ENCODE results near the gene IL1RAPL1. TPM values are rescaled to one million over a fixed set of nuclear protein-coding genes. Genes with fewer than 3 reads are reported as not detected.
"Not testable (repeated sequence)": the region's sequence is repeated elsewhere in the genome, so short reads cannot be mapped to it uniquely, and the experiment has no call there.

The IL1RAPL1 gene
- total RNA-seq, 3 donors from 2014 or later = 0.16 to 0.44 TPM; not detected in 1

DNA sequence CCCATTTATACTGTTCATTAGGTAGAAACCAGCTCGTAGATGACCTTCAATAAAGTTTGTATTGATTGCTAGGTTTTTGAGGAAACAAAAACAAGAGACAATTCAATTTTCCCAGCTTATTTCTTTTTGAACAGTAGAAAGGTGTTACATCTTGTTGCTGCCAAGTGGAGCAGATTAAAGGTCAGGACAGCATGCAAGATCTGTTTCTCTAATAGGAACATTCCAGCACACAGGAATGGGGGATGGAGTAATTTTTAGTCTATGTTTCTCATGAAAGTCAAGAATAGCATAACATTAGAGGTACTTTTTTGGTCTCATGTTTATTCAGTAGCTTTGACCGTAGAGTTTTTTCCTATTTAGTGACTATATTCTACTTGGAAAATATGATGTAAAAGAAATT is 132.4 kb downstream of the IL1RAPL1 start:
- intact Hi-C loops (cut with DNase I; ENCODE audit: low total_unique reads) = no loop called here
- no peaks in the 10 kb centered on the region for H3K4me1 ChIP-seq
- no peak for DNase-seq (ENCODE audit: low spot score in 2 of 2)
- H3K27me3 ChIP-seq = no peaks in the 10 kb centered on the region
- H3K9me3 ChIP-seq = no peaks in the 10 kb centered on the region
- TF ChIP-seq, protein P1, sequence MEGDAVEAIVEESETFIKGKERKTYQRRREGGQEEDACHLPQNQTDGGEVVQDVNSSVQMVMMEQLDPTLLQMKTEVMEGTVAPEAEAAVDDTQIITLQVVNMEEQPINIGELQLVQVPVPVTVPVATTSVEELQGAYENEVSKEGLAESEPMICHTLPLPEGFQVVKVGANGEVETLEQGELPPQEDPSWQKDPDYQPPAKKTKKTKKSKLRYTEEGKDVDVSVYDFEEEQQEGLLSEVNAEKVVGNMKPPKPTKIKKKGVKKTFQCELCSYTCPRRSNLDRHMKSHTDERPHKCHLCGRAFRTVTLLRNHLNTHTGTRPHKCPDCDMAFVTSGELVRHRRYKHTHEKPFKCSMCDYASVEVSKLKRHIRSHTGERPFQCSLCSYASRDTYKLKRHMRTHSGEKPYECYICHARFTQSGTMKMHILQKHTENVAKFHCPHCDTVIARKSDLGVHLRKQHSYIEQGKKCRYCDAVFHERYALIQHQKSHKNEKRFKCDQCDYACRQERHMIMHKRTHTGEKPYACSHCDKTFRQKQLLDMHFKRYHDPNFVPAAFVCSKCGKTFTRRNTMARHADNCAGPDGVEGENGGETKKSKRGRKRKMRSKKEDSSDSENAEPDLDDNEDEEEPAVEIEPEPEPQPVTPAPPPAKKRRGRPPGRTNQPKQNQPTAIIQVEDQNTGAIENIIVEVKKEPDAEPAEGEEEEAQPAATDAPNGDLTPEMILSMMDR (IDR thresholded peaks at IDR 0.05) = no peak
- TF ChIP-seq POLR2A (IDR thresholded peaks at IDR 0.05) (no peak), POLR2AphosphoS5 (IDR thresholded peaks at IDR 0.05) (no peak)
- no peak overlapping the region for H3K4me3 ChIP-seq
- no peak overlapping the region for H3K27ac ChIP-seq
- H3K36me3 ChIP-seq = no peaks in the 10 kb centered on the region

DNA sequence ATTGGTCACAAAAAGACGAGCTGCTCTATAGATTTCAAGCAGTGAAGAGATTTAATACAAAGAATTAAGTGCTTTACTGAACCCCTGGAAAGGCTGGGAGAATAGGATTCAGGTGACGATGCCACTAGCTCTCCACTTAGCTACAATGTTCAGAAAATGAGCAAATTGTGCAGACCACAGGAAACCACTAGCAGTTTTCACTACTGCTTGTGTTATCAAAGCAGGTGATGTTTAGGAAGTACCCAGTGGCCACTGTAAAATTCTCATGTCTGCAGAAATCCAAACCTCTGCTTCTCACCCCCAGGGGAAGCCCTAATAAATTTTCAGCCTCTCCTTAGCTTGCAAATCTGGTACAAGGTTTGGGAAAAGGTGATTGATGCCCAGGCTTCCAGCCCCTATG is 165.1 kb downstream of the IL1RAPL1 start:
- TF ChIP-seq POLR2A (IDR thresholded peaks at IDR 0.05) (no peak), POLR2AphosphoS5 (IDR thresholded peaks at IDR 0.05) (no peak)
- TF ChIP-seq, protein P1 (IDR thresholded peaks at IDR 0.05) = no peak
- no peaks in the 10 kb centered on the region for H3K36me3 ChIP-seq
- H3K4me1 ChIP-seq = no peaks in the 10 kb centered on the region
- H3K27ac ChIP-seq = no peak overlapping the region
- no peak for DNase-seq (ENCODE audit: low spot score in 2 of 2)
- H3K27me3 ChIP-seq = no peaks in the 10 kb centered on the region
- no peak overlapping the region for H3K4me3 ChIP-seq
- intact Hi-C loops (cut with DNase I; ENCODE audit: low total_unique reads) = no loop called here
- H3K9me3 ChIP-seq = no peaks in the 10 kb centered on the region

DNA sequence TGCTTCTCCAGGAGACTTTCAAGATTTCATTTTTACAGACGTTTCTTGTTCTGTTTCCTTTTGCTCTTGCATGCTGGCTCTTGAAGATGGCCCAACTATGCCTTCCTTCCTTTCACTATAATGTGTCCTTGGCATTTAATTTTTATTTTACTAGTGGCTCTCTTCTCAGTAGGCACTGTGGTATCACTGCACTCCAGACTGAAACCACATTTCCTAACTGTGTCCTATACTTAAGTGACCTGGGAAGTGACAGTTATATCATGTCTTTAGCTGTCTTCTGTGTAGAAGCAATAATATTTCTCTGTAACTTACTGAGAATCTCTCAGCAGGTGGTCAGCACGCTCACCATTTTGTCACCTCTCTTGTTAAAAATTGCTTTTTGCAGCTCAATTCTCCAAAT is 168.9 kb downstream of the IL1RAPL1 start:
- no peaks in the 10 kb centered on the region for H3K36me3 ChIP-seq
- no peaks in the 10 kb centered on the region for H3K27me3 ChIP-seq
- no peak overlapping the region for H3K27ac ChIP-seq
- no peaks in the 10 kb centered on the region for H3K4me1 ChIP-seq
- no peak for TF ChIP-seq POLR2AphosphoS5 (IDR thresholded peaks at IDR 0.05)
- TF ChIP-seq, protein P1 (IDR thresholded peaks at IDR 0.05) = no peak
- no peak for TF ChIP-seq POLR2A (IDR thresholded peaks at IDR 0.05)
- no peaks in the 10 kb centered on the region for H3K9me3 ChIP-seq
- no peak for DNase-seq (ENCODE audit: low spot score in 2 of 2)
- intact Hi-C loops (cut with DNase I; ENCODE audit: low total_unique reads) = no loop called here
- H3K4me3 ChIP-seq = no peak overlapping the region

DNA sequence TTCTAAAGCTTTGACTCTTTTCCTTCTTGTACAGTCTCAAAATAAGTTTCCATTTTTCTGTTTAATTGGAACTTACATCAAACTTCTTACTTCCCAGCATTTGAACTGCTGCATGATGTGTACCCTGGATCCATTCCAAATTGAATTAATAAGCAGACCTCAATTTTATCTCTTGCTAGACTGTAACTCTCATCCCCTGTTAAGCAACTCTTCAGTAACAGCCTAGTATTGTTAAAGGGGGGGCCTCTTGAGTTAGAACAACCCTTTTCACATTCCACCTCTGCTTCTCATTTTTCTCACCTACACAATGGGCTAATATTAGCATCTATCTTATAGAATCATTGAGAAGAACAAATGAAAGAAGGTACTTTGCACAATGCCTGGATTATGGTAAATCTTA is 169.4 kb downstream of the IL1RAPL1 start:
- no peak for DNase-seq (ENCODE audit: low spot score in 2 of 2)
- Histone ChIP-seq H3K9me3 (no peaks in the 10 kb centered on the region), H3K4me1 (no peaks in the 10 kb centered on the region), H3K4me3 (no peak overlapping the region), H3K27me3 (no peaks in the 10 kb centered on the region), H3K36me3 (no peaks in the 10 kb centered on the region), H3K27ac (no peak overlapping the region)
- TF ChIP-seq POLR2AphosphoS5 (IDR thresholded peaks at IDR 0.05) (no peak), POLR2A (IDR thresholded peaks at IDR 0.05) (no peak)
- TF ChIP-seq, protein P1 (IDR thresholded peaks at IDR 0.05) = no peak
- intact Hi-C loops (cut with DNase I; ENCODE audit: low total_unique reads) = no loop called here

DNA sequence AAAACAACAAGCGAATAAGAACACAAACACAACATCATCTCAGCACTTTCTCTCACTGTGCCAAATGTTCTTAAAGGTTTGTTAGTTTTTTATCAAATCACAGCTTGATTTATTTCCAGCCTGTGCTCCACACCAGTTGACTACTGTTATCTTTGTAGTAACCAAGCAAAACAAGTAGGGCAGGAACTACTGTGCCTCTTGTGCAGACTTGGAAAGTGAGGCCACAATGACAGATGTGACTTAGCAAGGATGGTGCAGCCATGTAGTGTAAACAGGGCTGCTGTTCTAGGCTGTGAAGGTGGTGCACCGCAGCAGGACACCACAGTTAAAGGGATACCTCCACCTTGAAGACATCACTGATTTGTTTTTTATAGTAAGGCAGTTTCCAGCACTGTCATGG is 170.0 kb downstream of the IL1RAPL1 start:
- Histone ChIP-seq H3K36me3 (no peaks in the 10 kb centered on the region), H3K27me3 (no peaks in the 10 kb centered on the region), H3K9me3 (no peaks in the 10 kb centered on the region), H3K4me3 (no peak overlapping the region), H3K4me1 (no peaks in the 10 kb centered on the region), H3K27ac (no peak overlapping the region)
- TF ChIP-seq, protein P1 (IDR thresholded peaks at IDR 0.05) = no peak
- no peak for TF ChIP-seq POLR2AphosphoS5 (IDR thresholded peaks at IDR 0.05)
- TF ChIP-seq POLR2A (IDR thresholded peaks at IDR 0.05) = no peak
- no peak for DNase-seq (ENCODE audit: low spot score in 2 of 2)
- intact Hi-C loops (cut with DNase I; ENCODE audit: low total_unique reads) = no loop called here

DNA sequence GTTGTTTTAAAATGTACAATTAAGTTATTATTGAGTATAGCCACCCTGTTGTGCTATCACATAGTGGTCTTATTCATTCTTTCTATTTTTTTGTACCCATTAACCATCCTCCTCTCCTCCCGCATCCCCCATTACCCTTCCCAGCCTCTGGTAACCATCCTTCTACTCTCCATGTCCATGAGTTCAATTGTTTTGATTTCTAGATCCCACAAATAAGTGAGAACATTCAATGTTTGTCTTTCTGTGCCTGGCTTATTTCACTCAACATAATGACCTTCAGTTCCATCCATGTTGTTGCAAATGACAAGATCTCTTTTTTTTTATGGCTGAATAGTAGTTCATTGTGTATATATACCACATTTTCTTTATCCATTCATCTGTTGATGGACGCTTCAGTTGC is 179.3 kb downstream of the IL1RAPL1 start:
- intact Hi-C loops (cut with DNase I; ENCODE audit: low total_unique reads); H3K9me3 ChIP-seq; H3K36me3 ChIP-seq; H3K4me3 ChIP-seq; H3K4me1 ChIP-seq; DNase-seq (ENCODE audit: low spot score in 2 of 2); H3K27ac ChIP-seq; H3K27me3 ChIP-seq: not testable (repeated sequence)

Measured in breast epithelium (tissue), 4 donors.